Astrocyte of the spinal cord (primary cell): ENCODE results near the gene TEP1.
A peak's percentile ranks its signal among the peaks of the same experiment; 100 is the strongest.

ENCODE experiments used
- DNase-seq: peaks from one replicate; pipeline ENCODE4 v3.0.0; 2011; ENCODE audit warnings: low read depth, low spot score
- H3K4me3 ChIP-seq: 2 replicates; pipeline ENCODE4 v1.5.1; 2011; ENCODE audit warnings: low read depth, mild to moderate bottlenecking, low read length, moderate library complexity
- in situ Hi-C: cut with HindIII; loops from 2 replicates; pipeline ENCODE4 v1.10.0; 2017; ENCODE audit warnings: low sequenced_read_pairs
- TF ChIP-seq, protein P1 (sequence below): IDR thresholded peaks from 2 replicates; pipeline ENCODE4 v1.5.1; 2012; ENCODE audit warnings: low read depth, mild to moderate bottlenecking, low read length, inconsistent platforms

The TEP1 gene

DNA sequence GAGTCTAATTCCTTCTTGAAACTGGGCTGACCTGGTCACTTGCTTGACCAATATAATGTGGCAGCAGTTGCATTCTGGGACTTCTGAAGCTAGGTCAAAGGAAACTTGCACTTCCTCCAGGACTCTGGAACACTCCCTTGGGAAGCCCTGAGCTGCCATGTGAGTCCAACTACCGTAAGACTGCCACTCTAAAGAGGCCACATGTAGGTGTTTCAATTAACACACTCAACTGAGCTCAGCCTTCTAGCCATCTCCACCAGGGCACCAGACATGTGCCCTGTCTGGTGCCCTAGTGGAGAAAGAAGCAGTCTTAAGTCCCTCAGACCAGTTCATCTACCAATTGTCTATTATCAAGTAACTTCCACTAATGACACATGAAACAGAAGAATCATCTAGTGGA lies 6.1 kb upstream of the TEP1 start:
- TF ChIP-seq, protein P1, sequence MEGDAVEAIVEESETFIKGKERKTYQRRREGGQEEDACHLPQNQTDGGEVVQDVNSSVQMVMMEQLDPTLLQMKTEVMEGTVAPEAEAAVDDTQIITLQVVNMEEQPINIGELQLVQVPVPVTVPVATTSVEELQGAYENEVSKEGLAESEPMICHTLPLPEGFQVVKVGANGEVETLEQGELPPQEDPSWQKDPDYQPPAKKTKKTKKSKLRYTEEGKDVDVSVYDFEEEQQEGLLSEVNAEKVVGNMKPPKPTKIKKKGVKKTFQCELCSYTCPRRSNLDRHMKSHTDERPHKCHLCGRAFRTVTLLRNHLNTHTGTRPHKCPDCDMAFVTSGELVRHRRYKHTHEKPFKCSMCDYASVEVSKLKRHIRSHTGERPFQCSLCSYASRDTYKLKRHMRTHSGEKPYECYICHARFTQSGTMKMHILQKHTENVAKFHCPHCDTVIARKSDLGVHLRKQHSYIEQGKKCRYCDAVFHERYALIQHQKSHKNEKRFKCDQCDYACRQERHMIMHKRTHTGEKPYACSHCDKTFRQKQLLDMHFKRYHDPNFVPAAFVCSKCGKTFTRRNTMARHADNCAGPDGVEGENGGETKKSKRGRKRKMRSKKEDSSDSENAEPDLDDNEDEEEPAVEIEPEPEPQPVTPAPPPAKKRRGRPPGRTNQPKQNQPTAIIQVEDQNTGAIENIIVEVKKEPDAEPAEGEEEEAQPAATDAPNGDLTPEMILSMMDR = no peak
- no peak for DNase-seq
- in situ Hi-C loops = no loop called here
- no peak overlapping the region for H3K4me3 ChIP-seq

DNA sequence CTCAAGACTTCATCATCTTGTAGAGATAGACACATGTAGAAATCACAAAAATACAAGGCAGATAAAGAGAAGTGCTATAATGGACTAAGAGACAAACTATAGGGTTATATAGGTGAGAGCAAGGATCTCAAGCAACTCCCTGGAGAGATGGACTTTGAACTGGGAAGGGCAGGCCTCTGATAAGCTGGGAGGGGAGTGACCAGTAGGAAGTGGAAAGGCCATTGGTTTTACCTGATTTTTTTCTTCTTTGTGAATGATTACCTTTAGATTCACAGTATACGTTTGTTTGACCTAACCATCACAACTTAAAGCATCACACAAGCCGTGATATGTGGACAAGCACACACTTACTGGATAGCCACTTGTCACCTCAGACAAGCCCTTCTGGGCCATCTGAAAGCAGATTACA lies 5.2 kb upstream of the TEP1 start:
- TF ChIP-seq, protein P1 = no peak
- in situ Hi-C loops = no loop called here
- H3K4me3 ChIP-seq = no peak overlapping the region
- DNase-seq = no peak

DNA sequence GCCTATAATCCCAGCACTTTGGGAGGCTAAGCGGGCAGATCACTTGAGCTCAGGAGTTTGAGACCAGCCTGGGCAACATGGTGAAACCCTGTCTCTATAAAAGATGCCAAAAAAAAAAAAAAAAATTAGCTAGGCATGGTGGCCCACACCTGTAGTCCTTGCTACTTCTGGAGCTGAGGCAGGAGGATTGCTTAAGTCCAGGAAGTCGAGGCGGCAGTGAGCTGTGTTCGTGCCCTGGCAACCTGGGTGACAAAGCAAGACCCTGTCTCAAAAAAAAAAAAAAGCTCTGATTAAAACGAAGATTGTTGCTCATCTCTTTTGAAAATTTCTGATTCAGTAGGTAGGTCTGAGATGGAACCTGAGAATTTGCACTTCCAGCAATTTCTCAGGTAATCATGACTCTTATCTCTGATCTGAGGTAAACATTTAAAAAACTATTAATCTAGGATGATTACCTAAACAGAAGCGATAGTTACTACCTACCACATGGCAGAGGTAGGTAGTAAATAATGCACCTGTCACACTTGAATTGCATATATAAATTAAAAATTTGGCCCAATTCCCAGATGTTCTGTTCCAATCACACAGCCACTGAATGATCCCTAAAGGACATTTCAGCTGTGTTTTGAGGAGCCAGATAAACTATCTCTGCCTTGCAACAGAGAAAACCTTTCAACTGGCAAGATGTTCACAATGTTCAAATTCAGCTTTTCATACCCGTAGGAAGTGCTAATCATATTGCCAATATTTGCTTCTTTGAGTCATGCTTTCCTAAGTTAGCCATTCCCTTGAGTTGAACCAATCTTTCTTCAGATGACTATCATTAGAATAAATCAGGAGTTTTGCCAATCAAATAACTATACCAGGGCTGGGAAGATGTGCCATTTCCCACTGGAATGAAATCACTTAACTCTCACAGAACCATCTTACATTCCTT lies 4.2 kb upstream of the TEP1 start:
- in situ Hi-C loops = no loop called here
- DNase-seq = no peak
- TF ChIP-seq, protein P1 = no peak
- H3K4me3 ChIP-seq = no peak overlapping the region

DNA sequence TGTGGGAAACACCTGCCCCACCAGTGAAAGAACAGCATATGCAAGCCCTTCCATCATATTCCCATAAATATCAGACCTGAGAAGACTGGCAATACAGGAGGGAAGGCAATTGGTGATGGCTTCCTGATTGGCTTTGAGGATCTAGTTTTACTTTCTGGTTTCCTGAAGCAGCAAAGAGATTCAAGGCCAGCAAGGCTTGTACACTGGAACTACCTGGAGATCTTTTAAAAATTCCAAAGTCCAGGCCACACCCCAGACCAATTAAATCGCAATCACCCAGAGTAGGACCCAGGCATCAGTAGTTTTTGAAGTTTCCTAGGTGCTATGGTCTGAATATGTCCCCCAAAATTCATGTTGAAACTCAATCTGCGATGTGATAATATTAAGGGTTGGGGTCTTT lies 2.9 kb upstream of the TEP1 start:
- H3K4me3 ChIP-seq = no peak overlapping the region
- TF ChIP-seq, protein P1 = no peak
- DNase-seq = no peak
- in situ Hi-C loops = no loop called here

DNA sequence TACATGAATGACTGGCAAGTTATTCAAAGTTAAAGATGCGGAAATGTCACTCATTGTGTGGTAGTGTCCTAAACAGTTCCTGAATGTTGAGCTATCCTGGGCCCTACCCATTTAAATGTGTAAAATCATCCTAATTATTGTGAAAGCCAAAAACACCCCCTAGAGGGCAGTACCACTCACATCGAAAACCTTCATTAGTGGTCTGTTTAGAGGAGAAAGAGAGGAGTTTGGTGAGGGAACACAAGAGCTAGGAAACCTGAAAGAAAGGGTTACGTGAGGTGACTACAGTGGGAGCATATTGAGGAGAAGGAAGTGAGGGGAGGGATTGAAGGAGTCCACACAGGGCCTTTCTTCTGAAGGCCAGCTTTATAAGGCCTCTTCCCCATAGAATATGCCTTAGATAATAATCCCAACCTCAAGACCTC lies 2.5 kb upstream of the TEP1 start:
- no peak overlapping the region for H3K4me3 ChIP-seq
- DNase-seq = peak; percentile 64
- TF ChIP-seq, protein P1 = peak; percentile 74
- in situ Hi-C loops = no loop called here

DNA sequence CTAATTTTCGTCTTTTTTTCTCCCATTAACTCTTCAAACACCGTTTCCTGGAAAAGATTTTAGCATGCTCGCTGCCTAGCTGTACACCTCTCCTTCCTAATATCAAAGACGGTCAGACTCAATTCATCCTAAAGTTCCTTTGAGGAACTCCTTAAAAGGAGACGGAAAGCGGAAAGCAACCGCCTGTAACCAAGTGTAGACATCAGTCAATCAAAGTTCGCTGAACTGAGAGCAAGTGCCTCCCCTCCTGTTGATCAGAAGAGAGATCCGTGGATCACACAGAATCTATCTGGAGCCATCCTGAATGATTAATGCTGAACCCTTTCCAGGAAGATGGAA lies 412 bp upstream of the TEP1 start:
- TF ChIP-seq, protein P1 = no peak
- peak; percentile 19 for DNase-seq
- in situ Hi-C loops = no loop called here
- peak overlapping the region; percentile 97 for H3K4me3 ChIP-seq
